NT2/D1 (cell line): ENCODE measurements around the gene RBPMS2.

Experiments used
- SUZ12 ChIP-seq: IDR thresholded peaks from 2 replicates; pipeline ENCODE4 v1.6.1; 2011; ENCODE audit not compliant: insufficient read length, insufficient read depth; ENCODE audit errors: extremely low read depth
- YY1 ChIP-seq: IDR thresholded peaks from 2 replicates; pipeline ENCODE4 v1.6.1; 2011; ENCODE audit not compliant: insufficient read length, insufficient read depth
- ZNF274 ChIP-seq: IDR thresholded peaks from 2 replicates; pipeline ENCODE4 v1.6.1; 2011; ENCODE audit warnings: mild to moderate bottlenecking, low read depth, low read length

GRCh38 chr15:64739577-64740143 lies 35.7 kb downstream of the RBPMS2 start:
- TF ChIP-seq ZNF274 = no peak
- TF ChIP-seq SUZ12 = no peak
- TF ChIP-seq YY1 = no peak
